B cell (primary cell): ENCODE measurements around the gene HPDL. TPM values are rescaled to one million over a fixed set of nuclear protein-coding genes. Genes with fewer than 3 reads are reported as not detected.
A peak's percentile ranks its signal among the peaks of the same experiment; 100 is the strongest.

Source experiments
- ATAC-seq: fragments of 200-7000 bp; cut with Tn5 transposase; one replicate; pipeline ENCODE4 v1.10.0; 2021; ENCODE audit warnings: low read depth, mild to moderate bottlenecking, moderate number of reproducible peaks, moderate library complexity
- CTCF ChIA-PET: fragments of 350-600 bp; sonication (Branson Sonifier 250); formaldehyde crosslinking; loops from one replicate; lab custom pipeline; 2021; ENCODE audit warnings: antibody characterized with exemption, inconsistent platforms; lab: Charles Lee
- POLR2A ChIA-PET: fragments of 350-600 bp; sonication (Branson Sonifier 250); formaldehyde crosslinking; loops from one replicate; lab custom pipeline; 2021; ENCODE audit warnings: antibody characterized with exemption; lab: Charles Lee
- DNase-seq: peaks from one replicate; pipeline ENCODE4 v3.0.0; 2013
- H2AFZ ChIP-seq: 2 replicates; pipeline ENCODE4 v1.6.1; 2012; ENCODE audit warnings: mild to moderate bottlenecking, low read depth, low read length; ENCODE audit not compliant: insufficient read depth, poor library complexity, severe bottlenecking
- H3K27ac ChIP-seq, 2 donors: 1 replicate in 1 of 2; 2 replicates in 1 of 2; pipeline ENCODE4 v1.5.1; 2012 to 2013; ENCODE audit warnings: low read length in 2 of 2, mild to moderate bottlenecking in 2 of 2, moderate library complexity in 1 of 2
- H3K27me3 ChIP-seq, 4 experiments: fragments of 200-600 bp in 1 of 4; sonication (generic) in 1 of 4; replicated peaks in 1 of 4; 1 replicate in 2 of 4; 2 replicates in 2 of 4; pipeline versions ENCODE4 v1.6.1 to v1.7.0; 2013 to 2016; ENCODE audit warnings: low read length in 3 of 4, mild to moderate bottlenecking in 2 of 4, mixed read lengths in 1 of 4, moderate library complexity in 1 of 4; ENCODE audit not compliant: insufficient read depth in 4 of 4, control insufficient read depth in 3 of 4; ENCODE audit errors: control extremely low read depth in 1 of 4
- H3K36me3 ChIP-seq, 2 experiments: replicated peaks in 1 of 2; 1 replicate in 1 of 2; 2 replicates in 1 of 2; pipeline versions ENCODE4 v1.6.1 to v1.7.1; 2013; ENCODE audit warnings: low read length in 1 of 2; ENCODE audit not compliant: insufficient read depth in 2 of 2, control insufficient read depth in 1 of 2; ENCODE audit errors: control extremely low read depth in 1 of 2, extremely low read depth in 1 of 2
- H3K4me1 ChIP-seq, 2 donors: fragments of 200-600 bp in 1 of 2; sonication (generic) in 1 of 2; 1 replicate in 1 of 2; 2 replicates in 1 of 2; pipeline versions ENCODE4 v1.5.1 to v1.6.1; 2013 to 2017; ENCODE audit warnings: low read length in 2 of 2; ENCODE audit not compliant: control insufficient read depth in 2 of 2, insufficient read depth in 2 of 2
- H3K4me2 ChIP-seq: replicated peaks from 2 replicates; pipeline ENCODE3; 2012; ENCODE audit warnings: mild to moderate bottlenecking, low read depth, low read length; ENCODE audit not compliant: poor library complexity, severe bottlenecking
- H3K4me3 ChIP-seq, 5 experiments: fragments of 200-600 bp in 1 of 5; sonication (generic) in 1 of 5; 1 replicate in 3 of 5; 2 replicates in 2 of 5; pipeline versions ENCODE4 v1.5.1 to v1.7.0; 2011 to 2016; ENCODE audit warnings: low read length in 4 of 5, mild to moderate bottlenecking in 4 of 5, low read depth in 2 of 5, control low read depth in 1 of 5, moderate library complexity in 1 of 5; ENCODE audit not compliant: insufficient read depth in 1 of 5; ENCODE audit errors: control extremely low read depth in 1 of 5, extremely low read depth in 1 of 5
- H3K79me2 ChIP-seq: fragments of 200-600 bp; sonication (generic); one replicate; pipeline ENCODE4 v1.6.0; 2016; ENCODE audit warnings: low read length; ENCODE audit not compliant: control insufficient read depth, insufficient read depth
- H3K9ac ChIP-seq: fragments of 200-600 bp; sonication (generic); 2 replicates; pipeline ENCODE4 v1.6.1; 2017; ENCODE audit warnings: mild to moderate bottlenecking, low read length, moderate library complexity
- H3K9me3 ChIP-seq, 3 donors: one replicate each; pipeline versions ENCODE4 v1.6.1 to v1.7.1; 2013; ENCODE audit warnings: low read length in 2 of 3; ENCODE audit not compliant: control insufficient read depth in 2 of 3, insufficient read depth in 1 of 3; ENCODE audit errors: control extremely low read depth in 1 of 3
- H4K20me1 ChIP-seq: 2 replicates; pipeline ENCODE4 v1.6.0; 2012; ENCODE audit warnings: mild to moderate bottlenecking, low read length; ENCODE audit not compliant: insufficient read depth, control insufficient read depth, poor library complexity, severe bottlenecking
- H3K27ac Mint-ChIP-seq: one replicate; pipeline ENCODE4 v1.8.0; 2021; ENCODE audit warnings: mixed read lengths
- H3K27me3 Mint-ChIP-seq: one replicate; pipeline ENCODE4 v1.8.0; 2021; ENCODE audit warnings: mixed read lengths
- H3K4me1 Mint-ChIP-seq: one replicate; pipeline ENCODE4 v1.8.0; 2021; ENCODE audit warnings: mixed read lengths
- H3K4me3 Mint-ChIP-seq: one replicate; pipeline ENCODE4 v1.8.0; 2021; ENCODE audit warnings: mixed read lengths
- H3K9me3 Mint-ChIP-seq: one replicate; pipeline ENCODE4 v1.8.0; 2022; ENCODE audit warnings: mixed read lengths; ENCODE audit not compliant: insufficient read depth
- CTCF ChIP-seq: fragments of 200-600 bp; IDR thresholded peaks from one replicate; pipeline ENCODE4 v1.8.0; 2022; ENCODE audit warnings: antibody characterized with exemption, mild to moderate bottlenecking
- EZH2 ChIP-seq: IDR thresholded peaks from 2 replicates; pipeline ENCODE4 v1.6.1; 2012; ENCODE audit warnings: borderline replicate concordance, low read depth, mild to moderate bottlenecking, moderate library complexity, low read length; ENCODE audit not compliant: insufficient read depth, poor library complexity, severe bottlenecking
- WGBS: methylation state at CpG from one replicate; pipeline ENCODE4 v1.1.5; 2013; ENCODE audit warnings: missing lambda C conversion rate; ENCODE audit not compliant: insufficient coverage; 5-methylcytosine and 5-hydroxymethylcytosine counted together
- intact Hi-C: fragments of 100-400 bp; cut with micrococcal nuclease; formaldehyde crosslinking; loops from one replicate; pipeline ENCODE4 v1.10.0; 2022
- polyA plus RNA-seq: library from polyadenylated mRNA; depleted of rRNA; stranded (reverse); fragments of >200 nt; gene quantifications from 2 replicates; pipeline ENCODE4 v1.2.3, GENCODE V29; 2012
- total RNA-seq, 2 donors: library from RNA; stranded (reverse); fragments of 120-200 nt in 1 of 2; gene quantifications; 1 replicate in 1 of 2; 2 replicates in 1 of 2; pipeline versions ENCODE4 v1.2.3 to v1.2.4, GENCODE V29; 2013 to 2022

Gene HPDL
- total and polyA plus RNA-seq, 2 donors (not counting 1 experiment from before 2014, with no cell fraction given) = 0.67 to 0.79 TPM

GRCh38 chr1:45300669-45300997, 26.1 kb upstream of the HPDL start:
- no peak for TF ChIP-seq CTCF
- no peak for TF ChIP-seq EZH2
- H4K20me1 ChIP-seq = no peaks in the 10 kb centered on the region
- no peak overlapping the region for H3K4me2 ChIP-seq
- H3K4me1 ChIP-seq = peaks cover 9 to 20% of the 10 kb centered on the region in 2 donors
- Mint-ChIP-seq H3K27ac (no peak overlapping the region), H3K9me3 (no peaks in the 10 kb centered on the region), H3K27me3 (no peaks in the 10 kb centered on the region), H3K4me1 (peaks cover 22% of the 10 kb centered on the region), H3K4me3 (no peak overlapping the region)
- H3K36me3 ChIP-seq = no peaks in the 10 kb centered on the region
- H3K27ac ChIP-seq = no peak overlapping the region
- no peak overlapping the region for H3K4me3 ChIP-seq
- H3K9me3 ChIP-seq = no peaks in the 10 kb centered on the region
- H3K79me2 ChIP-seq = no peaks in the 10 kb centered on the region
- H3K9ac ChIP-seq = no peak overlapping the region
- DNase-seq (peak; percentile 11), ATAC-seq (no peak)
- H3K27me3 ChIP-seq = no peaks in the 10 kb centered on the region
- intact Hi-C loops = loop anchor here (1.0 kb wide), 4 partner anchors 282 to 569 kb away; partner anchors contain the start of gene RNU5D-1
- CTCF ChIA-PET = interaction anchor here (1.0 to 9.3 kb wide), 16 partner anchors 10 to 603 kb away, joined by 3 to 388 read pairs (median 4); partner anchors contain the start of genes CCDC163, EIF2B3, HECTD3 and MMACHC
- H2AFZ ChIP-seq = no peak overlapping the region
- no CpG with 5 or more reads among the region's 2 CpGs for WGBS
- POLR2A ChIA-PET = interaction anchor here (0.6 to 3.5 kb wide), 3 partner anchors 286 to 462 kb away, joined by 3 to 59 read pairs (median 8); partner anchors contain the start of genes HECTD3 and UROD

- WGBS = 95% methylated on average over 14 of the region's 16 CpGs
- Mint-ChIP-seq H3K4me3 (peak overlapping the region; percentile 63), H3K27me3 (no peaks in the 10 kb centered on the region), H3K4me1 (peaks cover 34% of the 10 kb centered on the region), H3K27ac (peak overlapping the region; percentile 26), H3K9me3 (no peaks in the 10 kb centered on the region)
- CTCF ChIA-PET = interaction anchor here (0.5 to 9.3 kb wide), 19 partner anchors 10 to 898 kb away, joined by 3 to 388 read pairs (median 6); partner anchors contain the start of genes BTBD19, HECTD3, HPDL and MUTYH
- ATAC-seq = no peak
- peaks cover 19 to 27% of the 10 kb centered on the region in 2 donors for H3K4me1 ChIP-seq
- H4K20me1 ChIP-seq = no peaks in the 10 kb centered on the region
- no peaks in the 10 kb centered on the region for H3K36me3 ChIP-seq
- DNase-seq = peak; percentile 19
- peak overlapping the region; percentile 91 for H3K4me2 ChIP-seq
- H3K27me3 ChIP-seq = no peaks in the 10 kb centered on the region
- no peak for TF ChIP-seq CTCF
- no peak for TF ChIP-seq EZH2
- no peak overlapping the region for H3K9ac ChIP-seq
- POLR2A ChIA-PET = interaction anchor here (0.7 to 4.9 kb wide), 10 partner anchors 11 to 585 kb away, joined by 3 to 76 read pairs (median 5); partner anchors contain the start of genes GPBP1L1, HECTD3, MUTYH and TESK2
- H3K79me2 ChIP-seq = no peaks in the 10 kb centered on the region
- peak overlapping the region; percentile 96 for H2AFZ ChIP-seq
- H3K9me3 ChIP-seq = no peaks in the 10 kb centered on the region
- intact Hi-C loops = loop anchor here (1.0 to 2.0 kb wide), 10 partner anchors 37 to 628 kb away; partner anchors contain the start of genes ARMH1, CCDC163, EIF2B3 and IPP
- no peak overlapping the region for H3K27ac ChIP-seq
- peak overlapping the region; percentile 44 to 87 (median 82) for H3K4me3 ChIP-seq
These were observed 24.1 kb upstream of the HPDL start for GRCh38 chr1:45302505-45303150.
